GM10266 (cell line): ENCODE data around the gene DIABLO.

Source experiments
- DNase-seq: peaks from one replicate; pipeline ENCODE4 v3.0.0; 2012; ENCODE audit errors: extremely low spot score
- TF ChIP-seq, protein P1 (sequence below): IDR thresholded peaks from 2 replicates; pipeline ENCODE4 v1.5.1; 2012; ENCODE audit warnings: mild to moderate bottlenecking, low read depth; ENCODE audit not compliant: control insufficient read depth, insufficient read depth; ENCODE audit errors: missing control alignments

DIABLO gene

GRCh38 chr12:122192441-122192840 is 33.4 kb downstream of the DIABLO start:
- TF ChIP-seq, protein P1, sequence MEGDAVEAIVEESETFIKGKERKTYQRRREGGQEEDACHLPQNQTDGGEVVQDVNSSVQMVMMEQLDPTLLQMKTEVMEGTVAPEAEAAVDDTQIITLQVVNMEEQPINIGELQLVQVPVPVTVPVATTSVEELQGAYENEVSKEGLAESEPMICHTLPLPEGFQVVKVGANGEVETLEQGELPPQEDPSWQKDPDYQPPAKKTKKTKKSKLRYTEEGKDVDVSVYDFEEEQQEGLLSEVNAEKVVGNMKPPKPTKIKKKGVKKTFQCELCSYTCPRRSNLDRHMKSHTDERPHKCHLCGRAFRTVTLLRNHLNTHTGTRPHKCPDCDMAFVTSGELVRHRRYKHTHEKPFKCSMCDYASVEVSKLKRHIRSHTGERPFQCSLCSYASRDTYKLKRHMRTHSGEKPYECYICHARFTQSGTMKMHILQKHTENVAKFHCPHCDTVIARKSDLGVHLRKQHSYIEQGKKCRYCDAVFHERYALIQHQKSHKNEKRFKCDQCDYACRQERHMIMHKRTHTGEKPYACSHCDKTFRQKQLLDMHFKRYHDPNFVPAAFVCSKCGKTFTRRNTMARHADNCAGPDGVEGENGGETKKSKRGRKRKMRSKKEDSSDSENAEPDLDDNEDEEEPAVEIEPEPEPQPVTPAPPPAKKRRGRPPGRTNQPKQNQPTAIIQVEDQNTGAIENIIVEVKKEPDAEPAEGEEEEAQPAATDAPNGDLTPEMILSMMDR: no peak
- no peak for DNase-seq

DNA sequence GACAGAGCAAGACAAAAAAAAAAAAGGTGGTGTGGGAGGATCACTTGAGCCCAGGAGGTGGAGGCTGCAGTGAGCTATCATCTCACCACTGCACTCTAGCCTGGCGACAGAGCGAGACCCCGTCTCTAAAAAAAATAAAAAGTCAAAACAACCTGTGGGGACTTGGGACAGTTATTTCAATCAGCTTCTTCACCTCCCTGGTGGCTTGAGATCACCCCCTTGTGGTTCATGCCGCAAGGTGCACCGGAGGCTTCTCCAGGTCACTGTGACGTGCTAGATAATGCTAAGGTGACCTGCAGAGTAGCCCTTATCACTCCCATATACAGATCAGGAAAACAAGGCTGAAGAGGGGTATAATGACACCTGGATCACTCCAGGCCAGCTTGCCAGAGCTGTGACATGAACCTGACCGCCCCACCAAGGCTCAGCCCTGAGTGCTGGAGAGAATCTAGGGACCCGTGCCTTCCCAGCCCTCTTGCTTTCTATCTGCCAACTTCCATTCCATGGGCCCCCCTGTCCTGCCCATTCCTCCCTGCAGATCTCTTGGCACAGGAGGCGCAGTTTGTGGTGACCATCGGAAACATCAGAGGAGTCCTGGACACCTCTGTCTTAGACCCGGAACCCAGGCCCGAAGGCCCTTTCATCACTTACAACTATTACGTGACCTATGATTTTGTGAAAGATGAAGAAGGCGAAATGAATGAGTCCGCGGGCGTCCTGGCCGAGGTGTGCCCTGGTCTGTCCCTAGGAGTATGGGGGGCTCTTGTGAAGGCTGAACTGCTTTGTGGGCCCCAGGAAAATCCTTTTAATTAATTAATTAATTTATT is 34.8 kb downstream of the DIABLO start:
- TF ChIP-seq, protein P1: peak; percentile 90
- DNase-seq: peak; percentile 86

GRCh38 chr12:122189626-122190475 is 36.0 kb downstream of the DIABLO start:
- TF ChIP-seq, protein P1: no peak
- no peak for DNase-seq

DNA sequence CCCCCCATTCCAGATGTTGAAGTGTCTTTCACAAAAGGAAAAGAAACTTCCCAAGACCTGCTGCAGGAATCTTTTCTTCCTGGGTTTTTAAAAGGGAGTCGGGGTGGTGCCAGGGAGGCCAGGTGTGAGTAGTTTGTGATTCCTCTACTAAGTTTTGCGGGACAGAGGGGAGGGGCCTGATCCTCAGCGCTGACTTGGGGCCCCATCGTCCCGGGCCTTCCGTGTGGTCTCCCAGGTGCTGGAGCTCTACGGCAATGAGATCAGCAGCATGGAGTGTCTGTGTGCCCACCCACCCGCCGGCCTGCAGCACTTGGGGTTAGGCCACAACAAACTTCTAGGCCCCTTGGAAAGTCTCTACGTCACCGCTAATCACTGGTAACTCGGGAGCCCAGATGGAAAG is 38.4 kb downstream of the DIABLO start:
- no peak for DNase-seq
- TF ChIP-seq, protein P1: no peak

GRCh38 chr12:122185494-122186082 is 40.3 kb downstream of the DIABLO start:
- no peak for DNase-seq
- TF ChIP-seq, protein P1: no peak

DNA sequence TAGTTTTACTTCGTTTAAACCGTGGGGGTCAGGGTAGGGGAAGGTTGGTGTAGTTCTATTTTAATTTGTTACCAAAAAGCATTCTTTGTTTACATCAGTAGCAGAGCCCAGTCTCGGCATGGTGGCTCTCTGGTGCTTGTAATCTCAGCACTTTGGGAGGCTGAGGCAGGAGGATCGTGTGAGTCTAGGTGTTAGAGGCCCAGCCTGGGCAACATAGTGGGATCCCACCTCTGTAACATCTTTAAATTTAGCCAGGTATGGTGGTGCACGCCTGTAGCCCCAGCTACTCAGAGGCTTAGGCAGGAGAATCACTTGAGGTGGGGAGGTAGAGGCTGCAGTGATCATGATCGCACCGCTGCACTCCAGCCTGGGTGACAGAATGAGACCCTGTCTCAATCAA is 40.8 kb downstream of the DIABLO start:
- TF ChIP-seq, protein P1: no peak
- DNase-seq: no peak
